ENCODE measurements around the gene SPECC1.
"Not testable (repeated sequence)": the region's sequence is repeated elsewhere in the genome, so short reads cannot be mapped to it uniquely, and the experiment has no call there.

Gene SPECC1

DNA sequence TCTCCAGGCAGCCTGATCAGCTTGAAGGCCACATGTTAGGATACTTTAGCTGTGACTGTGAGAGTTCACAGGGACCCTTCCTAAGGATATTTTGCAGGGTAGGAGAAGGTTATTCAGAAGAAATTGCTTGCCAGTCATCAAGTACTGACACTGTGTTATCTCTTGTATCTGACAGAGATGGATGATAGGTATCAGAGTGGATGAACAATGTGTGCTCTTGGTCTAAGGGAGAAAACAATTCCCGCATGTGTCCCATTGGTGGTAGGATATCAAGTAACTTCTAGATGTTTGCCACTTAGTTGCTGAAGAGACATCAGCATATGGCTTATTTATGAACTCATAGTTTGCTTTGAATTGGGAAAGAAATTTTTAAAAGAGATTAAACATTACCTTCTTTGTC lies 219.3 kb downstream of the SPECC1 start:
- no peak for DNase-seq (ENCODE audit: low read depth)
- TF ChIP-seq, protein P1, sequence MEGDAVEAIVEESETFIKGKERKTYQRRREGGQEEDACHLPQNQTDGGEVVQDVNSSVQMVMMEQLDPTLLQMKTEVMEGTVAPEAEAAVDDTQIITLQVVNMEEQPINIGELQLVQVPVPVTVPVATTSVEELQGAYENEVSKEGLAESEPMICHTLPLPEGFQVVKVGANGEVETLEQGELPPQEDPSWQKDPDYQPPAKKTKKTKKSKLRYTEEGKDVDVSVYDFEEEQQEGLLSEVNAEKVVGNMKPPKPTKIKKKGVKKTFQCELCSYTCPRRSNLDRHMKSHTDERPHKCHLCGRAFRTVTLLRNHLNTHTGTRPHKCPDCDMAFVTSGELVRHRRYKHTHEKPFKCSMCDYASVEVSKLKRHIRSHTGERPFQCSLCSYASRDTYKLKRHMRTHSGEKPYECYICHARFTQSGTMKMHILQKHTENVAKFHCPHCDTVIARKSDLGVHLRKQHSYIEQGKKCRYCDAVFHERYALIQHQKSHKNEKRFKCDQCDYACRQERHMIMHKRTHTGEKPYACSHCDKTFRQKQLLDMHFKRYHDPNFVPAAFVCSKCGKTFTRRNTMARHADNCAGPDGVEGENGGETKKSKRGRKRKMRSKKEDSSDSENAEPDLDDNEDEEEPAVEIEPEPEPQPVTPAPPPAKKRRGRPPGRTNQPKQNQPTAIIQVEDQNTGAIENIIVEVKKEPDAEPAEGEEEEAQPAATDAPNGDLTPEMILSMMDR (IDR thresholded peaks at IDR 0.05; ENCODE audit: low read depth, low read length, missing control alignments) = no peak
- no peak overlapping the region for H3K4me3 ChIP-seq (ENCODE audit: low read depth, low read length)

- DNase-seq (ENCODE audit: low read depth) = no peak
- H3K4me3 ChIP-seq (ENCODE audit: low read depth, low read length) = no peak overlapping the region
- TF ChIP-seq, protein P1 (IDR thresholded peaks at IDR 0.05; ENCODE audit: low read depth, low read length, missing control alignments) = no peak
These were observed 219.7 kb downstream of the SPECC1 start for GRCh38 chr17:20228860-20229259.

DNA sequence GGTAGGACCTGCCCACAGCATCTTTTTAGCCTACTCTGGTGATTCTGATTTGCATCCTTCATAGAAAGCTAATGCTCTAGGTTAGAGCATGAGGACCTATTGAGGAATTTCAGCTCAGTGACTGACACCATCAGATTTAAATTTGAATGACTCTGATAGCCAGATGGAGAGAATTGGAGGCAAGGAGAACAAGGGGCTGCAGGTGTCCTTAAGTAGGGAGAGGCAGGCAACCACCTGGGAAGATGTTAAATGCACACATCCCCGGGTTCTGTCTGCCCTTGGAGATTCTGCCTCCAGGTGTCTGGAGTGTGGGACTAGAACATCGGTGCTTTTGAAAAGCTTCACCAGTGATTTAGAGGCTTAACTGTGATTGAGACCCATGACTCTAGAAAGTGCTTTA lies 221.8 kb downstream of the SPECC1 start:
- TF ChIP-seq, protein P1 (IDR thresholded peaks at IDR 0.05; ENCODE audit: low read depth, low read length, missing control alignments) = no peak

DNA sequence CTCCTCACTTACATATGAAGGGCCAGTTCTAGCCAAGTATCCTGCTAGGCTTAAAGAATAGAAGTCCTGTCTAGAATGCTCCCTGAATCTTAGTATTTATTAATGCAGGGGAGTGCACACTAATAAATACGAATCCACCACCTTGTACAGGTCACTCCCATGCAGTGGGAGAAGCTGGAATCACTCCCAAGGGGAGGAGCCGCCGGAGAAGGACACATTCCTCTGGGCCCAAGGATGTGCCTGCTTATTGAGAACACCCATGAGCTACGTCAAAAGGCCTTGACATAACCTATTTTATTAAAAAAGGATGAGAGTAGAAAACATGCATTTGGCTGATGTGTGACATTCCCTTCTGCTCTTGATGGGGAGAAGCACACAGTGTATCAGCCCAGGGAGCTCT lies 223.5 kb downstream of the SPECC1 start:
- TF ChIP-seq, protein P1 (IDR thresholded peaks at IDR 0.05; ENCODE audit: low read depth, low read length, missing control alignments) = no peak
- H3K4me3 ChIP-seq (ENCODE audit: low read depth, low read length) = no peak overlapping the region
- no peak for DNase-seq (ENCODE audit: low read depth)

More for the DNA sequence above, 221.8 kb downstream of the SPECC1 start:
- DNase-seq (ENCODE audit: low read depth) = no peak
- no peak overlapping the region for H3K4me3 ChIP-seq (ENCODE audit: low read depth, low read length)

DNA sequence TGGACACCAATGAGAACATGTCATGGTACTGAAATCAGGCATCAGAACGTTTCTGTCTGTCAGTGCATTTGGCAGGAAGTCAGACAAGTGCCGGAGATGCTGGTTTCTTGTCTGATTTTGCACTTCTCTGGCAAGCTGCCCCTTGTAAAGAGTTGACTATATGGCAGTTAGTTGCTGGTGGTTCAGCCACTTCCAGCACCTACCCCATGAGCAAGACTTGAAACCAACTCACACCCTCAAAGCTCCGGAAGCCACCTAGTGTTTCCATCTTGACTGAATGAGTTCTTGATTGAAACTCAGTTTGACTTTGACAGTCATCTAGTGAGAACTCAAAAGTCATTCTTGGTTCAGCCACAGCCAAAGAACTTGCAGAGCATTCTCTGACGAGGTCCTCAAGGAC lies 225.1 kb downstream of the SPECC1 start:
- TF ChIP-seq, protein P1 (IDR thresholded peaks at IDR 0.05; ENCODE audit: low read depth, low read length, missing control alignments) = no peak
- DNase-seq (ENCODE audit: low read depth) = peak; percentile 50
- H3K4me3 ChIP-seq (ENCODE audit: low read depth, low read length) = no peak overlapping the region

DNA sequence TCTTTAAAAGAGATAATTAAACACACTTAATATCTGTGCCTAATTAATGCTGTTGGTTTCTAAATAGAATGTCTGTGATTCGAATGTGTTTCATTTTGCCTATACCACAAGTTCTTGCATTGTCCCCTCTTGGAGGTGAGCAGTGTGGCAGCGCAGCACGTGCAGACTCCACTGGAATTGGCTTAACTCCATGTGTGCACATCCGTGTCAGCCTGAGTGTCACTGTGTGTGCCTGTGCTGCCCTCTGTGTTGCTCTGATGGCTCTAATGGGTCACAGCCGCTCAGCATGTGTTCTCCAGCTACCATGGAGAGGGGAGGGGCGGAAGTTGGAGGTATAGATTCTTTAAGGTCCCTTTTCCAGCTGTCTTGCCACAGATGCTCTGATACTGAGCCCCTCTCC lies 226.6 kb downstream of the SPECC1 start:
- no peak overlapping the region for H3K4me3 ChIP-seq (ENCODE audit: low read depth, low read length)
- DNase-seq (ENCODE audit: low read depth) = no peak
- TF ChIP-seq, protein P1 (IDR thresholded peaks at IDR 0.05; ENCODE audit: low read depth, low read length, missing control alignments) = no peak

- no peak overlapping the region for H3K4me3 ChIP-seq (ENCODE audit: low read depth, low read length)
- no peak for DNase-seq (ENCODE audit: low read depth)
- TF ChIP-seq, protein P1 (IDR thresholded peaks at IDR 0.05; ENCODE audit: low read depth, low read length, missing control alignments) = no peak
These were observed 227.5 kb downstream of the SPECC1 start for GRCh38 chr17:20236578-20237227.

DNA sequence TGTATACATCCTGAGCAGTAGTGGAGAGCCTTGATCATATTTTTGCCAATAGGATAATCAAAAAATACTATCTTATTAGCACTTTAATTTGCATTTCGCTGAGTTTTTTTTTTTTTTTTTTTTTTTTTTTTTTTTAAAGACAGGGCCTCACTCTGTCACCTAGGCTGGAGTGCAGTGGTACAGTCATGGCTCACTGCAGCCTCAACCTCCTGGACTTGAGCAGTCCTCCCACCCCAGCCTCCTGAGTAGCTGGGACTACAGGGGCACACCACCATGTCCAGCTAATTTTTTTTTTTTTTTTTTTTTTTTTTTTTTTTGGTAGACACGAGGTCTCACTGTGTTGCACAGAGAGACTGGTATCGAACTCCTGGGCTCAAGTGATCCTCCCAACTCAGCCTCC lies 230.6 kb downstream of the SPECC1 start:
- DNase-seq (ENCODE audit: low read depth) = not testable (repeated sequence)

More for the DNA sequence above, 230.6 kb downstream of the SPECC1 start:
- not testable (repeated sequence) for H3K4me3 ChIP-seq (ENCODE audit: low read depth, low read length)
